ENCODE results near the gene THBS2.

GRCh38 chr6:169168302-169168630 lies 85.4 kb downstream of the THBS2 start:
- no peak for TF ChIP-seq POLR2A (IDR thresholded peaks at IDR 0.05)
- TF ChIP-seq CTCF (IDR thresholded peaks at IDR 0.05) = no peak
